HG02943 (cell line): ENCODE results near the gene EEF2KMT.
"Not testable (repeated sequence)": the region's sequence is repeated elsewhere in the genome, so short reads cannot be mapped to it uniquely, and the experiment has no call there.

Source experiments
- ATAC-seq: cut with Tn5 transposase; IDR thresholded peaks from one replicate; pipeline ENCODE4 v1.9.1; 2021; ENCODE audit warnings: mild to moderate bottlenecking, low read depth, moderate library complexity; ENCODE audit not compliant: unreplicated experiment

EEF2KMT gene

GRCh38 chr16:5097470-5098220 lies at the start of gene EEF2KMT:
EEF2KMT (minus strand) TSS chr16:5097795; CDS start chr16:5097739, 56 bp downstream.
- ATAC-seq = peak; percentile 97

GRCh38 chr16:5144621-5144956 lies 47.0 kb upstream of the EEF2KMT start:
- ATAC-seq = not testable (repeated sequence)

- ATAC-seq = no peak
Measured at GRCh38 chr16:5143761-5144620, 46.4 kb upstream of the EEF2KMT start.

GRCh38 chr16:5140151-5140550 lies 42.6 kb upstream of the EEF2KMT start:
- not testable (repeated sequence) for ATAC-seq

DNA sequence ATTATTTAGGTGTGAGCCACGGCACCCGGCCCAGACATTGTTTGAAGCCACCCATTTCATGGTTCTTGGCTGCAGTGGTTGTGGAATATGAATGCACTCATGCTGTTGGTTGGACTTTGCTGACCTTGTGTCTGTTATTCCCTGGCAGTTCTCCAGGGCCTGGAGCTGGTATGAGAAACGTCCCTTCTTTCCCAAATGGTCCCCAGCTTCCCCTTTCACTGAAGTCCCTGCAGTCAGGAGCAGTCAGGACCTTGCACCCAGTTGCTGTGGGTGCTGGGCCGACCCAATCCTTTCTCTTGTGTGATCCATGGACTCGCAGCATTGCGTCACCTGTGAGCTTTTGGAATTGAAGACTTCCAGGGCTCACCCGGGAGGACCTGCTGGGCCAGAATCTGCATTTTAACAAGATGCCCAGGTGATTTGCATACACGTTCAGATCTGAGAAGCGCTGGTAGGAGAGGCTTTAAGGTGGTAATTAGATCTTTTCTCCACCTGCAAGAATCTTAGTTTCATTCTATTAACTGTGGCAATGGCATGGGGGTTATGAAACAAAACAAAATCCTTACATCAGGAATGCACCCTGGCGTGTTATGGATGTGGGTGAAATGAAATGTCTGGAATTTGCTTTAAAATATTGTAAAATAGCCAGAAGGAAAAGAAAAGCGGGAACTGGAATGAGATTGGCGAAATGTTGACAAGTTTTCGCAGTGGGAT lies 37.3 kb upstream of the EEF2KMT start:
- ATAC-seq = not testable (repeated sequence)

DNA sequence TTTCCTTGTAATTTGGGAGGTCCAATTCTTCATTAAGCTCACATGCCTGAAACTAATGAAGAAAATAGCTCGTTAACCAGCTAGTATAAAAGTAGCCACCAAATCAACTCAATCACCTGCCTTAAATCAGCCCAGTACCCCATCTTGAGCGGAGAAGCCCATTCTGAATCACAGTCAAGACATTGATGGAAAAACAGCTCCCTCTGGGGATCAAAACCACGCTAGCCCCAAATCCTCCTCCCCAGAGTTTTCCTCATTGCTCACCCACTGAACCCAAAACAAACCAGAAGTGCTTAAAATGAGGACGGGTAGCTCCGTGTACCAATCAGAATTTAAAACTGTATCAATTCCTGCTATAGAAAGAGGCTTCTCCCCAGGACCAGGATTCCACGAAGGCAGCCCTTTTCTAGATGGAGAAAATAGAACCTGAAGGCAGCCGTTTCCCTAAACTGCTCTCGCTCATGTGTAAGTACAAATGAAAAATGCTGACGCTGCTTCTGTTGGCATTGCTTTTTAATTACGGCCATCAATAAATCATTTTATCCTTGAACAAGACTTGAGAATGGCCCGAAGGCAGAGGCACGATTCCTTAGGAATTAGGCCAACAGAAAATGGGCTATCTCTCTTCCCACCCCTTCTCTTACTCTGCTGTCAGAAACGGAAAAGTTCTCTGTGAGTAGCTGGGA lies 35.5 kb upstream of the EEF2KMT start:
- not testable (repeated sequence) for ATAC-seq

DNA sequence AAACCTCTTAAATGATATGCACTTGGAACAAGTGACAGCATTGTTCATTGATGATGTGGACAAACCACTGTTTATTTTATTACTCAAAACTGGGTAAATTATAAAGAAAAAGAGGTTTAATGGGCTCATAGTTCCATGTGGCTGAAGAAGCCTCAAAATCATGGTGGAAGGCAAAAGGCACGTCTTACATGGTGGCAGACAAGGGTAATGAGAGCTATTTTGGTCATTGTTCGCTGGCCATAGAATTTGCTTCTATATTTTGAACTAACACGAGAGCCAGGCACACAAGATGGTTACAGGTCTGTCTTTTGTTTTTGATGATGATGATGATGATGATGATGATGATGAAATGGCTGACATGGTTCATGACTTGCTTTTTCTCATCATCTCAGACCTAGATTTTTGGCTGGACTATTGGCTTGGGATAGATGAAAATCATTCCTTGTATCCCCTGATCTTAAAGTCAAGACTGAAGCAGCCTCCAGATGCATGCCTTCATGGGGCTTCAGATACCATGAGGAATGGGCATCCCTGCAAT lies 33.9 kb upstream of the EEF2KMT start:
- not testable (repeated sequence) for ATAC-seq

GRCh38 chr16:5117300-5118087 lies 19.9 kb upstream of the EEF2KMT start:
- ATAC-seq = not testable (repeated sequence)

DNA sequence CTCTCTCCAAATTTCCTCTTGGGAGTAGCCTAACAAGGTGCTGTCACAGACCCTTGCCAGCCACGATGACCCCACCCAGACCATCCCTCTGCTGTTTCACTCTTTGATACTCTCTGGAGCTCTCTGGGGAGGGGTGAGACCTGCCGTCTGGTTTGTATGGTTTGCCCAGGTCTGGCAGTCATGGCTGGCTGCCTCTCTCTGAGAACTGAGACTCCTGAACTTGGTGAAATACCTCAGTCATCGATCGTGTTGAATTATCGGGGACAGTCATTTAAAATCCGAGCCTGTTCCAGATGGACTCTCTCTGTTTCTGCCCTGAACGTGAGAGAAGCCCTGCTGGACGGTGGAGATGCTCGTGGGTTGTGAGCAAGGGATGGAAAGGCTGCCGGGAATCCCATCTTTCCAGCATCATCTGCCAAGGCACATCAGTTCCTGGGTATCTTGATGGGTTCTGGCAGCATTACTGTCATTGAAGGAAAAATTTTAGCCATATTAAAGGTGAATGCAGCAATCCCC lies 19.2 kb upstream of the EEF2KMT start:
- not testable (repeated sequence) for ATAC-seq

GRCh38 chr16:5110933-5111332 lies 13.3 kb upstream of the EEF2KMT start:
- ATAC-seq = not testable (repeated sequence)

DNA sequence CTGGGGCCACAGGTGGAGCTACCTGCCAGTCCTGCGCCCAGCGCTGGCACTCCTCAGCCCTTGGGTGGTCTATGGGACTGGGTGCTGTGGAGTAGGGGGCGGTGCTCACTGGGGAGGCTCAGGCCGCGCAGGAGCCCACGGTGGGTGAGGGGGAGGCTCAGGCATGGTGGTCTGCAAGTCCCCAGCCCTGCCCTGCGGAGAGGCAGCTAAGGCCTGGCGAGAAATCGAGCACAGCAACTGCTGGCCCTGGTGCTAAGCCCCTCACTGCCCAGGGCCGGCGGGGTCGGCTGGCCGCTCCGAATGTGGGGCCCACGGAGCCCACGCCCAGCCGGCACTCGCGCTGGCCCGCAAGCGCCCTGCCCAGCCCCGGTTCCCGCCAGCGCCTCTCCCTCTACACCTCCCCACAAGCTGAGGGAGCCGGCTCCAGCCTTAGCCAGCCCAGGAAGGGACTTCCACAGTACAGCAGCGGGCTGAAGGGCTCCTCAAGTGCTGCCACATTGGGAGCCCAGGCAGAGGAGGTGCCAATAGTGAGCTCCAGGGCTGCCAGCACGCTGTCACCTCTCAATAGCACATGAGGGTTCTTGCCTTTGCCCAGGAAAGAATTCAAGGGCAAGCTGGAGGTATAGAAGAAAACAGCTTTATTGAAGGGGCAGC lies 11.0 kb upstream of the EEF2KMT start:
- no peak for ATAC-seq

DNA sequence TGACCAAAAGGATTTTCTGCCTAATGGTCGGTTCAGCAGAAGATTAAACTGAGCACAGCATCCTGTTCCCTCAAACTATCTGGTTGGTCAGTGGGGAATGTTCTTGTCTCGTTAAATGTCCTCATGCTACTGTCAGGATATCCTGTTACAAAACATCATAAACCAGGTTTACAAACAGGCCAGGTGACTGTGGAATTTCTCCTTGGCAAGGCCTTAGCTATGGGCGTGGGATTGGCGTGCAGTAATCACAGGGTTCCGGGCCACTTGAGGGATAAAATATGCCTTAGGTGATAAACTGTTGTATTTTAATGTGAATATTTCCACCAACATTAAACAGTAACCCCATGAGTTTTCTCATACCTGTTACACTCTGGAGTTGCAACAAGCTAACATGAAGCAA lies 7.4 kb upstream of the EEF2KMT start:
- not testable (repeated sequence) for ATAC-seq

DNA sequence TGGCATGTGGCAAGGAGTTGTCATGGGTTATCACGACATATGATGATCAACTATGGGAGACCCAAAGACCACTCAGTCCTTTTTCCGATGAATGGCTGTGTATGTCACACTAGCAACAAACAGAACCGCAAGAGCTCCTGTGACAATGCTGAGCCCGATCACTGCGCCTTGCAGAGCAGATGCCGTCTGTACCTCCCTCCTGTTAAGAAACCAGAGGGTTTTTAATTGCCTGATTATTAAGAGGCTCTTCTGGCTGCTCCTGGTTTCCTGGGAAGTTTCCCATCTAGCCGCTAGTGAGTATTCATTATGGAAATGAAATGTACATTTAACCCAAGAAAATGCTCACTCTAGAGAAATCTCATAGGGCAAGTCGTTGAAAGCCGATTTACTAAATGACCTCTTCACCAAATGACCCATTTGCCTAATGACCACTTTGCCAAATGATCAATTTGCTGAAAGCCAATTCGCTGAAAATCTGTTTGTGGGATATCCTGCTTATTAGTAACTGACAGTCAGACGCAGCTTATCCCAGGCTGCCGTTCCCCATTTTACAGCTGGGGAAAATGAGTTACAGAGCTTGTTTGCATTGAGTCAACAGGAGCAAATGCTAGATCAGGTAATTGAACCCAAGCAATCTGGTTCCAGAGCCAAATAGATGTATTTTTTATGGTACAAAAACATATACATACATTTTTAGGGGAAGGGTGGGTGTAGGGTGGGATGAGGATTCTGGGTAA lies 5.9 kb upstream of the EEF2KMT start:
- ATAC-seq = not testable (repeated sequence)

GRCh38 chr16:5099174-5099573 lies 1.6 kb upstream of the EEF2KMT start:
- not testable (repeated sequence) for ATAC-seq

- peak; percentile 73 for ATAC-seq
Measured at GRCh38 chr16:5098221-5099159, 895 bp upstream of the EEF2KMT start.

GRCh38 chr16:5097061-5097469 lies 530 bp downstream of the EEF2KMT start:
- ATAC-seq = not testable (repeated sequence)
